K562 (cell line): ENCODE data around the gene BCL6B. TPM values are rescaled to one million over a fixed set of nuclear protein-coding genes. Genes with fewer than 3 reads are reported as not detected.

Experiments
- CBFA2T3 ChIP-seq: fragments of 450-650 bp; IDR thresholded peaks from 2 replicates; pipeline ENCODE4 v1.6.1; 2017
- CEBPG ChIP-seq, 3 experiments: fragments of 200-800 bp in 1 of 3; sonication (Bioruptor generic) in 1 of 3; sonication (generic) in 1 of 3; formaldehyde crosslinking in 1 of 3; IDR thresholded peaks in 2 of 3; conservative IDR thresholded peaks in 1 of 3; 2 replicates each; pipeline versions ENCODE4 v1.6.1 to v1.8.0; 2016 to 2022; ENCODE audit warnings: missing compliant biosample characterization in 2 of 3, missing genetic modification characterization in 2 of 3, mild to moderate bottlenecking in 1 of 3, missing genetic modification reagents in 1 of 3
- EHMT2 ChIP-seq: fragments of 450-650 bp; IDR thresholded peaks from 2 replicates; pipeline ENCODE4 v1.6.1; 2018; ENCODE audit warnings: antibody characterized with exemption
- ETV1 ChIP-seq: fragments of 450-650 bp; conservative IDR thresholded peaks from 2 replicates; pipeline ENCODE4 v1.6.1; 2016; ENCODE audit warnings: missing genetic modification characterization, control low read depth, low read depth, missing compliant biosample characterization
- FOSL1 ChIP-seq: fragments of 200-800 bp; sonication (Bioruptor generic); conservative IDR thresholded peaks from 2 replicates; pipeline ENCODE4 v1.6.1; 2016; ENCODE audit warnings: missing genetic modification characterization, missing compliant biosample characterization
- MEF2A ChIP-seq: IDR thresholded peaks from 2 replicates; pipeline ENCODE4 v1.6.1; 2011; ENCODE audit warnings: low read depth, mild to moderate bottlenecking, low read length, moderate library complexity; ENCODE audit not compliant: control insufficient read depth
- MITF ChIP-seq: IDR thresholded peaks from 2 replicates; pipeline ENCODE4 v1.6.1; 2014; ENCODE audit warnings: antibody characterized with exemption
- NR2F6 ChIP-seq: fragments of 450-650 bp; formaldehyde crosslinking; IDR thresholded peaks from 2 replicates; pipeline ENCODE4 v1.4.0; 2020; ENCODE audit warnings: mild to moderate bottlenecking
- PRMT5 ChIP-seq: sonication (generic); formaldehyde crosslinking; IDR thresholded peaks from 2 replicates; pipeline ENCODE4 v1.5.0; 2020; ENCODE audit warnings: missing genetic modification reagents
- RFX7 ChIP-seq: fragments of 250-450 bp; sonication (Bioruptor Pico); IDR thresholded peaks from 2 replicates; pipeline ENCODE4 v1.5.1; 2021; ENCODE audit warnings: mild to moderate bottlenecking
- TOE1 ChIP-seq, 2 experiments: fragments of 450-650 bp in 1 of 2; sonication (generic) in 1 of 2; formaldehyde crosslinking in 1 of 2; IDR thresholded peaks; 2 replicates each; pipeline versions ENCODE4 v1.7.1 to v1.8.0; 2016 to 2022; ENCODE audit warnings: borderline replicate concordance in 2 of 2, mild to moderate bottlenecking in 2 of 2, antibody characterized with exemption in 1 of 2, inconsistent platforms in 1 of 2, low read depth in 1 of 2, missing genetic modification reagents in 1 of 2, moderate library complexity in 1 of 2
- ZNF133 ChIP-seq: fragments of 250-450 bp; sonication (Bioruptor Pico); IDR thresholded peaks from 2 replicates; pipeline ENCODE4 v1.4.0; 2020; ENCODE audit warnings: mild to moderate bottlenecking
- ZNF507 ChIP-seq: conservative IDR thresholded peaks from 2 replicates; pipeline ENCODE4 v1.6.1; 2017; ENCODE audit warnings: missing genetic modification characterization, missing compliant biosample characterization
- ZNF644 ChIP-seq: fragments of 200-800 bp; sonication (Bioruptor generic); IDR thresholded peaks from 2 replicates; pipeline ENCODE4 v1.6.1; 2016; ENCODE audit warnings: low read depth, missing genetic modification characterization, missing compliant biosample characterization
- ZNF764 ChIP-seq: fragments of 250-450 bp; sonication (Bioruptor Pico); IDR thresholded peaks from 2 replicates; pipeline ENCODE4 v1.4.0; 2020; ENCODE audit warnings: low read depth, mild to moderate bottlenecking, moderate library complexity
- polyA plus RNA-seq, 8 experiments: library from polyadenylated mRNA; depleted of rRNA in 4 of 8; stranded (reverse) in 5 of 8; unstranded in 3 of 8; fragments of >200 nt; fragmentation: Nextera tagmentation in 2 of 8; fragmentation: Illumina TruSeq in 1 of 8; extraction: Ambion mirVana in 2 of 8; extraction: Trizol in 1 of 8; gene quantifications; 2 replicates each; pipeline versions ENCODE4 v1.2.1 to v1.2.3, GENCODE V29; 2011 to 2014; ENCODE audit warnings: inconsistent platforms in 1 of 8, missing spikeins in 1 of 8
- total RNA-seq, 7 experiments: library from RNA; depleted of rRNA in 6 of 7; stranded (reverse); fragments of >200 nt in 6 of 7; fragmentation: Illumina TruSeq in 2 of 7; extraction: Trizol in 2 of 7; gene quantifications; 2 replicates each; pipeline versions ENCODE4 v1.2.1 to v1.2.3, GENCODE V29; 2011 to 2021; ENCODE audit warnings: low replicate concordance in 1 of 7
- TF ChIP-seq, protein P1 (sequence below): sonication (generic); formaldehyde crosslinking; IDR thresholded peaks from 2 replicates; pipeline ENCODE4 v1.8.0; 2022; ENCODE audit warnings: mild to moderate bottlenecking, missing genetic modification reagents
- TF ChIP-seq, protein P2 (sequence below): sonication (generic); formaldehyde crosslinking; IDR thresholded peaks from 2 replicates; pipeline ENCODE4 v1.8.0; 2022; ENCODE audit warnings: missing genetic modification reagents, mild to moderate bottlenecking, borderline replicate concordance

The BCL6B gene
- total and polyA plus RNA-seq, 9 of the 15 experiments (the other 6 are each of a cell fraction or from before 2014, with no cell fraction given) = 0.89 to 5.0 (median 3.6) TPM

DNA sequence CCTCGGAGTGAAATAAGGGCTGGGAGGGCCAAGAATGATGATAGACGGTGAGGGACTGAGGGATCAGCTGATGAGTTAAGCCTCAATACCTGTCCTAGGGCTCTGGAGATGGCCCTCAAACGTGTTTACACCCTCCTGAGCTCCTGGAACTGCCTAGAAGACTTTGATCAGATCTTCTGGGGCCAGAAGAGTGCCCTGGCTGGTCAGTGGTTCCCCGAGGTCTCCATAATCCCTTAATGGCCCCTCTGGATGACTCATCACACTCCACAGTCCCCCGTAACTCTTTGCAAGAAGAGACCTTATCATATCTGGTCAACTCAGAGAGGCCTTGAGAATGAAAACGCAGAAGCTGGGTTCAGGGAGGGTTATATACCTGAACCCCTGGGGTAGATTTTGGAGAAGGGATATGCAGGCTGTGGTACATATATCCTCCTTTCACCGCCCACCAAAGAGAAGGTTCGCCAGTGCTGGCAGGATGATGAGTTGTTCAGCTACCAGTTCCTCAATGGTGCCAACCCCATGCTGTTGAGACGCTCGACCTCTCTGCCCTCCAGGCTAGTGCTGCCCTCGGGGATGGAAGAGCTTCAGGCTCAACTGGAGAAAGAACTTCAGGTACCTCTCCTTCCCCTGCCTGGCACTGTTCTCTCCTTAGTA lies 23.9 kb upstream of the BCL6B start (continued):
- TF ChIP-seq, protein P1, sequence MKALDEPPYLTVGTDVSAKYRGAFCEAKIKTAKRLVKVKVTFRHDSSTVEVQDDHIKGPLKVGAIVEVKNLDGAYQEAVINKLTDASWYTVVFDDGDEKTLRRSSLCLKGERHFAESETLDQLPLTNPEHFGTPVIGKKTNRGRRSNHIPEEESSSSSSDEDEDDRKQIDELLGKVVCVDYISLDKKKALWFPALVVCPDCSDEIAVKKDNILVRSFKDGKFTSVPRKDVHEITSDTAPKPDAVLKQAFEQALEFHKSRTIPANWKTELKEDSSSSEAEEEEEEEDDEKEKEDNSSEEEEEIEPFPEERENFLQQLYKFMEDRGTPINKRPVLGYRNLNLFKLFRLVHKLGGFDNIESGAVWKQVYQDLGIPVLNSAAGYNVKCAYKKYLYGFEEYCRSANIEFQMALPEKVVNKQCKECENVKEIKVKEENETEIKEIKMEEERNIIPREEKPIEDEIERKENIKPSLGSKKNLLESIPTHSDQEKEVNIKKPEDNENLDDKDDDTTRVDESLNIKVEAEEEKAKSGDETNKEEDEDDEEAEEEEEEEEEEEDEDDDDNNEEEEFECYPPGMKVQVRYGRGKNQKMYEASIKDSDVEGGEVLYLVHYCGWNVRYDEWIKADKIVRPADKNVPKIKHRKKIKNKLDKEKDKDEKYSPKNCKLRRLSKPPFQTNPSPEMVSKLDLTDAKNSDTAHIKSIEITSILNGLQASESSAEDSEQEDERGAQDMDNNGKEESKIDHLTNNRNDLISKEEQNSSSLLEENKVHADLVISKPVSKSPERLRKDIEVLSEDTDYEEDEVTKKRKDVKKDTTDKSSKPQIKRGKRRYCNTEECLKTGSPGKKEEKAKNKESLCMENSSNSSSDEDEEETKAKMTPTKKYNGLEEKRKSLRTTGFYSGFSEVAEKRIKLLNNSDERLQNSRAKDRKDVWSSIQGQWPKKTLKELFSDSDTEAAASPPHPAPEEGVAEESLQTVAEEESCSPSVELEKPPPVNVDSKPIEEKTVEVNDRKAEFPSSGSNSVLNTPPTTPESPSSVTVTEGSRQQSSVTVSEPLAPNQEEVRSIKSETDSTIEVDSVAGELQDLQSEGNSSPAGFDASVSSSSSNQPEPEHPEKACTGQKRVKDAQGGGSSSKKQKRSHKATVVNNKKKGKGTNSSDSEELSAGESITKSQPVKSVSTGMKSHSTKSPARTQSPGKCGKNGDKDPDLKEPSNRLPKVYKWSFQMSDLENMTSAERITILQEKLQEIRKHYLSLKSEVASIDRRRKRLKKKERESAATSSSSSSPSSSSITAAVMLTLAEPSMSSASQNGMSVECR (CRISPR knock-in tag) = peak; percentile 21; the same call in 1 of the 2 replicates
- TF ChIP-seq PRMT5 (CRISPR knock-in tag) (no peak), CBFA2T3 (peak; percentile 74), RFX7 (CRISPR knock-in tag) (no peak), MITF (no peak), TOE1 (IDR thresholded peaks at IDR 0.05; ENCODE audit: borderline replicate concordance) (peak; percentile 21; the same call in 1 of the 2 replicates), TOE1 (CRISPR knock-in tag; IDR thresholded peaks at IDR 0.05; ENCODE audit: borderline replicate concordance, low read depth) (no peak), MEF2A (no peak), ZNF764 (CRISPR knock-in tag) (no peak), FOSL1 (tag) (peak; percentile 94), CEBPG (CRISPR knock-in tag; IDR thresholded peaks at IDR 0.05) (peak; percentile 75), CEBPG (tag; conservative IDR thresholded peaks at IDR 0.05 in 1 of 2, IDR thresholded peaks at IDR 0.05 in 1 of 2) (peak in 1 of 2 experiments; percentile 52; a peak in 2 of 4 replicates), EHMT2 (0 out of 2 replicates have a peak, but pooled peaks have one; percentile 52), ZNF644 (tag) (no peak), ZNF507 (tag) (no peak), ZNF133 (CRISPR knock-in tag) (no peak), ETV1 (tag) (0 out of 2 replicates have a peak, but pooled peaks have one; percentile 14), NR2F6 (CRISPR knock-in tag) (no peak)
- TF ChIP-seq, protein P2, sequence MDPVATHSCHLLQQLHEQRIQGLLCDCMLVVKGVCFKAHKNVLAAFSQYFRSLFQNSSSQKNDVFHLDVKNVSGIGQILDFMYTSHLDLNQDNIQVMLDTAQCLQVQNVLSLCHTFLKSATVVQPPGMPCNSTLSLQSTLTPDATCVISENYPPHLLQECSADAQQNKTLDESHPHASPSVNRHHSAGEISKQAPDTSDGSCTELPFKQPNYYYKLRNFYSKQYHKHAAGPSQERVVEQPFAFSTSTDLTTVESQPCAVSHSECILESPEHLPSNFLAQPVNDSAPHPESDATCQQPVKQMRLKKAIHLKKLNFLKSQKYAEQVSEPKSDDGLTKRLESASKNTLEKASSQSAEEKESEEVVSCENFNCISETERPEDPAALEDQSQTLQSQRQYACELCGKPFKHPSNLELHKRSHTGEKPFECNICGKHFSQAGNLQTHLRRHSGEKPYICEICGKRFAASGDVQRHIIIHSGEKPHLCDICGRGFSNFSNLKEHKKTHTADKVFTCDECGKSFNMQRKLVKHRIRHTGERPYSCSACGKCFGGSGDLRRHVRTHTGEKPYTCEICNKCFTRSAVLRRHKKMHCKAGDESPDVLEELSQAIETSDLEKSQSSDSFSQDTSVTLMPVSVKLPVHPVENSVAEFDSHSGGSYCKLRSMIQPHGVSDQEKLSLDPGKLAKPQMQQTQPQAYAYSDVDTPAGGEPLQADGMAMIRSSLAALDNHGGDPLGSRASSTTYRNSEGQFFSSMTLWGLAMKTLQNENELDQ (CRISPR knock-in tag) = no peak
